IMR-90 (cell line): ENCODE results near the gene AVP. TPM values are rescaled to one million over a fixed set of nuclear protein-coding genes. Genes with fewer than 3 reads are reported as not detected.
"Not testable (repeated sequence)": the region's sequence is repeated elsewhere in the genome, so short reads cannot be mapped to it uniquely, and the experiment has no call there.

Experiments
- ATAC-seq: fragments of 200-7000 bp; cut with Tn5 transposase; 2 replicates; pipeline ENCODE4 v1.9.1; 2020; ENCODE audit warnings: low read depth, mild to moderate bottlenecking, moderate library complexity
- BruUV-seq: library from RNA; stranded (reverse); fragments of 400-500 nt; replicated peaks from 2 replicates; lab custom pipeline; 2021; lab: Mats Ljungman, UMichigan
- CTCF ChIA-PET: fragments of 300-600 bp; formaldehyde crosslinking; extraction: SDS; loops from one replicate; lab custom pipeline; 2021; ENCODE audit warnings: antibody characterized with exemption; lab: Yijun Ruan, JAX
- POLR2A ChIA-PET: fragments of 300-600 bp; sonication (Branson Sonifier 250); formaldehyde crosslinking; loops from one replicate; lab custom pipeline; 2022; ENCODE audit warnings: antibody characterized with exemption; ENCODE audit not compliant: unreplicated experiment; lab: Charles Lee
- DNase-seq: peaks from one replicate; pipeline ENCODE4 v3.0.0; 2013
- H2AFZ ChIP-seq: replicated peaks from 2 replicates; pipeline ENCODE3; 2013; ENCODE audit warnings: low read length, mild to moderate bottlenecking; ENCODE audit not compliant: poor library complexity
- H2AK5ac ChIP-seq: 2 replicates; pipeline ENCODE4 v1.6.1; 2013; ENCODE audit warnings: low read depth, low read length, inconsistent platforms
- H2AK9ac ChIP-seq: replicated peaks from 2 replicates; pipeline ENCODE3; 2013; ENCODE audit warnings: mild to moderate bottlenecking, low read depth, low read length, moderate library complexity; ENCODE audit not compliant: poor library complexity
- H2BK120ac ChIP-seq: 2 replicates; pipeline ENCODE4 v1.6.1; 2013; ENCODE audit warnings: low read depth, low read length, inconsistent platforms
- H2BK15ac ChIP-seq: 3 replicates; pipeline ENCODE4 v1.6.1; 2013; ENCODE audit warnings: low read depth, low read length, inconsistent platforms
- H2BK20ac ChIP-seq: 2 replicates; pipeline ENCODE4 v1.6.1; 2013; ENCODE audit warnings: low read depth, mild to moderate bottlenecking, inconsistent platforms, low read length, moderate library complexity
- H2BK5ac ChIP-seq: 2 replicates; pipeline ENCODE4 v1.6.1; 2013; ENCODE audit warnings: mild to moderate bottlenecking, low read depth, low read length, inconsistent platforms; ENCODE audit not compliant: poor library complexity, severe bottlenecking
- H3K14ac ChIP-seq: replicated peaks from 2 replicates; pipeline ENCODE4 v1.6.1; 2013; ENCODE audit warnings: low read depth, low read length, inconsistent platforms
- H3K18ac ChIP-seq: 2 replicates; pipeline ENCODE4 v1.6.1; 2013; ENCODE audit warnings: low read depth, low read length, control low read depth
- H3K23ac ChIP-seq: 2 replicates; pipeline ENCODE4 v1.6.1; 2013; ENCODE audit warnings: low read depth, low read length, inconsistent platforms
- H3K27ac ChIP-seq: 2 replicates; pipeline ENCODE4 v1.5.1; 2013; ENCODE audit warnings: mild to moderate bottlenecking, control low read depth, low read length; ENCODE audit not compliant: insufficient read depth
- H3K27me3 ChIP-seq: 2 replicates; pipeline ENCODE4 v1.6.1; 2013; ENCODE audit warnings: low read length; ENCODE audit not compliant: control insufficient read depth, insufficient read depth
- H3K36me3 ChIP-seq: 2 replicates; pipeline ENCODE4 v1.6.1; 2013; ENCODE audit warnings: low read length, mixed read lengths; ENCODE audit not compliant: control insufficient read depth, insufficient read depth
- H3K4ac ChIP-seq: 2 replicates; pipeline ENCODE4 v1.6.1; 2013; ENCODE audit warnings: low read depth, low read length, inconsistent platforms
- H3K4me1 ChIP-seq: 2 replicates; pipeline ENCODE4 v1.6.1; 2013; ENCODE audit warnings: low read length, mixed read lengths; ENCODE audit not compliant: control insufficient read depth, insufficient read depth
- H3K4me2 ChIP-seq: 2 replicates; pipeline ENCODE4 v1.6.1; 2013; ENCODE audit warnings: low read depth, mild to moderate bottlenecking, control low read depth, low read length, moderate library complexity
- H3K4me3 ChIP-seq: 2 replicates; pipeline ENCODE4 v1.5.1; 2013; ENCODE audit warnings: low read depth, mild to moderate bottlenecking, control low read depth, low read length, moderate library complexity; ENCODE audit not compliant: insufficient read depth
- H3K56ac ChIP-seq: 2 replicates; pipeline ENCODE4 v1.6.1; 2013; ENCODE audit warnings: low read length, inconsistent platforms; ENCODE audit not compliant: insufficient read depth; ENCODE audit errors: extremely low read depth
- H3K79me1 ChIP-seq, 2 experiments: 2 replicates each; pipeline ENCODE4 v1.6.1; 2013; ENCODE audit warnings: low read length in 2 of 2, inconsistent platforms in 1 of 2, low read depth in 1 of 2
- H3K9ac ChIP-seq: 2 replicates; pipeline ENCODE4 v1.6.1; 2013; ENCODE audit warnings: low read depth, low read length, control low read depth
- H3K9me1 ChIP-seq: 2 replicates; pipeline ENCODE4 v1.6.1; 2013; ENCODE audit warnings: low read length, inconsistent platforms; ENCODE audit not compliant: insufficient read depth
- H3K9me3 ChIP-seq: 2 replicates; pipeline ENCODE4 v1.6.1; 2013; ENCODE audit warnings: low read length; ENCODE audit not compliant: control insufficient read depth, insufficient read depth
- H4K20me1 ChIP-seq: 2 replicates; pipeline ENCODE4 v1.6.1; 2013; ENCODE audit warnings: low read length, inconsistent platforms; ENCODE audit not compliant: insufficient read depth
- H4K5ac ChIP-seq: 2 replicates; pipeline ENCODE4 v1.6.1; 2013; ENCODE audit warnings: mild to moderate bottlenecking, low read depth, low read length, control low read depth
- H4K8ac ChIP-seq, 2 experiments: 2 replicates each; pipeline ENCODE4 v1.6.1; 2013; ENCODE audit warnings: low read depth in 2 of 2, low read length in 2 of 2, control low read depth in 1 of 2, inconsistent platforms in 1 of 2
- H4K91ac ChIP-seq: 2 replicates; pipeline ENCODE4 v1.6.1; 2013; ENCODE audit warnings: low read depth, low read length, inconsistent platforms; ENCODE audit not compliant: insufficient read depth
- SMC3 ChIP-seq: fragments of 150-350 bp; IDR thresholded peaks from 2 replicates; pipeline ENCODE4 v1.6.1; 2016; ENCODE audit warnings: low read depth, mild to moderate bottlenecking, antibody characterized with exemption, low read length, moderate library complexity
- WGBS, 2 experiments: methylation state at CpG; one replicate each; pipeline versions ENCODE4 v1.1.5 to v1.1.7; 2013; ENCODE audit warnings: missing lambda C conversion rate in 2 of 2; ENCODE audit not compliant: insufficient read length in 1 of 2; ENCODE audit errors: extremely low coverage in 2 of 2; 5-methylcytosine and 5-hydroxymethylcytosine counted together
- dilution Hi-C: fragments of 300-500 bp; cut with HindIII; formaldehyde crosslinking; loops from one replicate; pipeline ENCODE4 v1.14.3; 2018; ENCODE audit warnings: low sequenced_read_pairs; ENCODE audit not compliant: unreplicated experiment
- in situ Hi-C: fragments of 300-500 bp; cut with MboI; formaldehyde crosslinking; loops from 3 replicates; pipeline ENCODE4 v1.14.3; 2019; ENCODE audit warnings: low sequenced_read_pairs, inconsistent platforms, mixed read lengths
- intact Hi-C: fragments of 100-400 bp; cut with micrococcal nuclease; formaldehyde crosslinking; loops from 2 replicates; pipeline ENCODE4 v1.10.0; 2022
- polyA plus RNA-seq, 3 experiments: library from polyadenylated mRNA; depleted of rRNA; stranded (reverse); fragments of >200 nt; gene quantifications; 2 replicates each; pipeline ENCODE4 v1.2.3, GENCODE V29; 2012; ENCODE audit warnings: low replicate concordance in 1 of 3
- total RNA-seq: library from RNA; depleted of rRNA; stranded (reverse); fragments of >200 nt; gene quantifications from 2 replicates; pipeline ENCODE4 v1.2.3, GENCODE V29; 2012

Gene AVP
- total and polyA plus RNA-seq, 2 of the 4 experiments (the other 2 are of a cell fraction), result not detected

GRCh38 chr20:3077618-3078134, 6.8 kb downstream of the AVP start:
- ChIA-PET POLR2A (interaction anchor here (0.5 kb wide), 1 partner anchor 32 kb away, joined by 3 read pairs; no protein-coding TSS in a partner anchor), CTCF (interaction anchor here (0.7 to 1.0 kb wide), 2 partner anchors 26 to 34 kb away, joined by 3 to 4 read pairs; partner anchors contain the start of gene GNRH2)
- H3K4me1 ChIP-seq, result no peaks in the 10 kb centered on the region; the same call in 1 of the 2 replicates
- no TSS peak for BruUV-seq
- H2AK5ac ChIP-seq, result no peak overlapping the region
- no peak overlapping the region for H3K4me3 ChIP-seq
- H2BK20ac ChIP-seq, result no peak overlapping the region
- in situ Hi-C loops (no loop called here), dilution Hi-C loops (no loop called here), intact Hi-C loops (loop anchor here (1.0 kb wide), 1 partner anchor 23 kb away; no protein-coding TSS in a partner anchor)
- H3K27me3 ChIP-seq, result peaks cover 42% of the 10 kb centered on the region
- no peak overlapping the region for H3K4me2 ChIP-seq
- no peak overlapping the region for H3K14ac ChIP-seq
- no peak overlapping the region for H2BK15ac ChIP-seq
- no peak overlapping the region for H3K9ac ChIP-seq
- no peaks in the 10 kb centered on the region for H3K36me3 ChIP-seq
- no peak overlapping the region for H3K56ac ChIP-seq
- H4K5ac ChIP-seq, result no peak overlapping the region
- peaks cover 2% of the 10 kb centered on the region; the same call in 1 of the 2 replicates for H3K9me1 ChIP-seq
- ATAC-seq, result no peak
- no peak overlapping the region for H2AK9ac ChIP-seq
- WGBS, 2 experiments, result 100% methylated on average over 1 of the region's 4 CpGs; no CpG with 5 or more reads in 1 of the 2 experiments
- H3K23ac ChIP-seq, result no peak overlapping the region
- no peak for TF ChIP-seq SMC3
- no peak overlapping the region for H2BK5ac ChIP-seq
- no peak overlapping the region for H4K91ac ChIP-seq
- H3K4ac ChIP-seq, result no peak overlapping the region
- H3K18ac ChIP-seq, result no peak overlapping the region
- H2AFZ ChIP-seq, result no peak overlapping the region
- no peaks in the 10 kb centered on the region for H3K79me1 ChIP-seq
- H3K27ac ChIP-seq, result no peak overlapping the region
- H2BK120ac ChIP-seq, result no peak overlapping the region
- H3K9me3 ChIP-seq, result no peaks in the 10 kb centered on the region; the same call in 1 of the 2 replicates
- no peak overlapping the region for H4K8ac ChIP-seq
- H4K20me1 ChIP-seq, result no peaks in the 10 kb centered on the region
- no peak for DNase-seq

DNA sequence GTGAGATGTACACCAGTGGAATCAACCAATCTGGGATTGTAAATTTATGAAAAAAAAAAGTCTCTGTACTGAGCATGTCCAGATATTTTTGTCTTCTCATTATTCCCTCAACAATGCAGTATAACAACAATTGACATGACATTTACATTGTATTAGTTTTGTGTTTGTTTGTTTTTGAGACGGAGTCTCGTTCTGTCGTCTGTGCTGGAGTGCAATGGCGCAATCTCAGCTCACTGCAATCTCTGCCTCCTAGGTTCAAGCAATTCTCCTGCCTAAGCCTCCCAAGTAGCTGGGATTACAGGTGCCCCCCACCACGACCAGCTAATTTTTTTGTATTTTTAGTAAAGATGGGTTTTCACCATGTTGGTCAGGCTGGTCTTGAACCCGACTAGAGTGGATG, 9.2 kb downstream of the AVP start:
- H4K91ac ChIP-seq, H4K8ac ChIP-seq, H3K4me3 ChIP-seq, H3K4ac ChIP-seq, H4K5ac ChIP-seq, DNase-seq, POLR2A ChIA-PET, dilution Hi-C loops, BruUV-seq, H2AK9ac ChIP-seq, H3K36me3 ChIP-seq, in situ Hi-C loops, intact Hi-C loops, H3K14ac ChIP-seq, H3K23ac ChIP-seq, H3K9me3 ChIP-seq, H2BK5ac ChIP-seq, H2BK120ac ChIP-seq, H2BK20ac ChIP-seq, H3K9me1 ChIP-seq, H3K56ac ChIP-seq, CTCF ChIA-PET, H2AFZ ChIP-seq, H3K4me1 ChIP-seq, H3K18ac ChIP-seq, H4K20me1 ChIP-seq, H3K4me2 ChIP-seq, H3K79me1 ChIP-seq, H2BK15ac ChIP-seq, H3K27ac ChIP-seq, ATAC-seq, H3K9ac ChIP-seq, H2AK5ac ChIP-seq: not testable (repeated sequence)
- H3K27me3 ChIP-seq, result peaks cover 42% of the 10 kb centered on the region
- WGBS, 2 experiments, result no CpG with 5 or more reads among the region's 6 CpGs
